Motor neuron (in vitro differentiated cells): Measurements from ENCODE around the gene ITPK1. TPM values are rescaled to one million over a fixed set of nuclear protein-coding genes. Genes with fewer than 3 reads are reported as not detected.

ENCODE experiments used
- ATAC-seq, 8 experiments: fragments of 200-7000 bp; cut with Tn5 transposase; replicated peaks in 6 of 8; 2 replicates each; pipeline ENCODE4 v1.8.0; 2021; ENCODE audit warnings: mild to moderate bottlenecking in 8 of 8, moderate library complexity in 8 of 8
- H3K27ac ChIP-seq, 2 donors: fragments of 250-450 bp; sonication (Bioruptor Pico); 2 replicates each; pipeline ENCODE4 v1.9.0; 2021; ENCODE audit warnings: antibody characterized with exemption in 2 of 2, mild to moderate bottlenecking in 2 of 2, moderate library complexity in 1 of 2
- H3K4me1 ChIP-seq, 2 donors: fragments of 250-450 bp; sonication (Bioruptor Pico); replicated peaks in 1 of 2; 2 replicates each; pipeline ENCODE4 v1.6.1; 2021; ENCODE audit warnings: antibody characterized with exemption in 2 of 2, mild to moderate bottlenecking in 2 of 2, moderate library complexity in 1 of 2
- H3K4me3 ChIP-seq, 5 donors: fragments of 250-450 bp; sonication (Bioruptor Pico); 2 replicates each; pipeline ENCODE4 v1.9.0; 2021; ENCODE audit warnings: antibody characterized with exemption in 5 of 5, mild to moderate bottlenecking in 5 of 5, moderate library complexity in 4 of 5
- WGBS, 10 experiments: fragments of 450-650 bp; shearing (Covaris generic); methylation state at CpG; one replicate each; pipeline ENCODE4 v1.0.0; 2022; 5-methylcytosine and 5-hydroxymethylcytosine counted together
- in situ Hi-C, 9 experiments: fragments of 400-800 bp; cut with MboI; loops; one replicate each; pipeline ENCODE4 v1.15.0; 2021; ENCODE audit warnings: low sequenced_read_pairs in 9 of 9, low pct_unique_long_range_greater_than_20kb in 2 of 9; ENCODE audit not compliant: unreplicated experiment in 9 of 9
- total RNA-seq, 8 experiments: library from RNA; unstranded; fragments of 300-600 nt; gene quantifications; 2 replicates each; pipeline versions ENCODE4 v1.2.3 to v1.2.4, GENCODE V29; 2022

The ITPK1 gene
- total RNA-seq, 8 experiments from 2014 or later, result 16.2 to 37.3 (median 22.4) TPM

GRCh38 chr14:93016275-93016845, 99.4 kb downstream of the ITPK1 start:
- peaks cover 54 to 60% of the 10 kb centered on the region in 2 donors for H3K4me1 ChIP-seq
- no peak for ATAC-seq
- H3K27ac ChIP-seq, result no peak overlapping the region
- in situ Hi-C loops, result no loop called here
- no peak overlapping the region for H3K4me3 ChIP-seq
- 80 to 100% (median 93%) methylated on average over 1 to 12 of the region's 18 CpGs; no CpG with 5 or more reads in 5 of the 10 experiments for WGBS, 10 experiments

GRCh38 chr14:93015505-93015904, 100.2 kb downstream of the ITPK1 start:
- 80 to 100% (median 95%) methylated on average over 1 to 5 of the region's 15 CpGs; no CpG with 5 or more reads in 2 of the 10 experiments for WGBS, 10 experiments
- in situ Hi-C loops, result no loop called here
- ATAC-seq, result no peak
- H3K4me1 ChIP-seq, result peaks cover 63 to 69% of the 10 kb centered on the region in 2 donors
- H3K4me3 ChIP-seq, result no peak overlapping the region
- H3K27ac ChIP-seq, result no peak overlapping the region

DNA sequence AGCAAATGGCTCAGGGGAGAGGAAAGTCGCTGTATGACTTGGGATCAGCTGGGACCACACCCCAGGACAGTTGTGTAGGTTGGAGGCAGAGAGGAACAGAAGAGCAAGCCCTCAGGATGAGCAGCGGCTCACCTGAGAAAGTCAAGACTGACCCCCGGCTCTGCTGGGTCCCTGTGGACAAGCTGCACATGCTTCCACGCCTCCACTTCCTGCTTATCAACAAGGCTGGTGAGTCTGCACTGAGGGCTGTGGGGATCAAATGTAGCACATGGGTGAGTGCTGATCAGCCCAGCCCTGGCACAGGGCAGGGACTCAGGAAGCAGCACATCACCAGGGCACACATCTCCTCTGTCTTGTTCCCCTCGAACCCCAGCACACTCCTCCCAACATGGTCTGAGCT, 100.7 kb downstream of the ITPK1 start:
- no peak for ATAC-seq
- Histone ChIP-seq H3K4me3 (no peak overlapping the region), H3K27ac (no peak overlapping the region), H3K4me1 (peaks cover 63 to 70% of the 10 kb centered on the region in 2 donors)
- 80 to 87% (median 80%) methylated on average over 1 to 4 of the region's 5 CpGs; no CpG with 5 or more reads in 7 of the 10 experiments for WGBS, 10 experiments
- in situ Hi-C loops, result no loop called here

- Histone ChIP-seq H3K4me1 (peaks cover 65 to 70% of the 10 kb centered on the region in 2 donors), H3K27ac (no peak overlapping the region), H3K4me3 (no peak overlapping the region)
- in situ Hi-C loops, result no loop called here
- no peak for ATAC-seq
- 60 to 100% (median 90%) methylated on average over 1 to 9 of the region's 20 CpGs; no CpG with 5 or more reads in 2 of the 10 experiments for WGBS, 10 experiments
These were observed 101.4 kb downstream of the ITPK1 start for GRCh38 chr14:93014058-93015023.

- 8 to 100% (median 75%) methylated on average over 1 to 6 of the region's 10 CpGs; no CpG with 5 or more reads in 6 of the 10 experiments for WGBS, 10 experiments
- Histone ChIP-seq H3K4me1 (peaks cover 74 to 76% of the 10 kb centered on the region in 2 donors), H3K27ac (no peak overlapping the region), H3K4me3 (no peak overlapping the region)
- in situ Hi-C loops, result no loop called here
- ATAC-seq, result peak in 3 of 8 experiments; percentile 31 to 41 (median 38)
These were observed 102.6 kb downstream of the ITPK1 start for GRCh38 chr14:93012951-93013719.

DNA sequence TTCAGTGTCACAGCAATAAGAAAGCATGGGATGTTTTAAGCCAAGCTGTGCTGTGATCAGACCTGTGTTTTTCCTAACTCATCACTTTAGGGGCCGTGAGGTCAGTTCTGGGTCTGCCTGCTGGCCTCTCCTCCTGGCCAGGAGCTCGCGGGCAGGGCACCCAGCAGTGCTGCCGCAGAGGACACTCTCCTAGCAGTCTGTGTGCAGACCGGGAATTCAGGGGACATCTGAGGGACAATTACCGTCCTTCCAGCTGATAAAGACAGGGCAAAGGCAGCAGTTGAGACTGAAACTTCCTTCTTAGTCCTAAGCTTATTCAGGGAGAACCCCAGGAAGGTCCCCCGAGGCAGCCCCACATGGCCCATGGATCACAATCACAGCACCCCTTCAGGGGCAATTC, 103.2 kb downstream of the ITPK1 start:
- Histone ChIP-seq H3K4me1 (peaks cover 74 to 76% of the 10 kb centered on the region in 2 donors), H3K4me3 (no peak overlapping the region), H3K27ac (no peak overlapping the region)
- in situ Hi-C loops, result no loop called here
- no peak for ATAC-seq
- 70 to 100% (median 80%) methylated on average over 1 to 2 of the region's 7 CpGs; no CpG with 5 or more reads in 7 of the 10 experiments for WGBS, 10 experiments

GRCh38 chr14:93011650-93012325, 103.9 kb downstream of the ITPK1 start:
- Histone ChIP-seq H3K27ac (no peak overlapping the region), H3K4me3 (no peak overlapping the region), H3K4me1 (peaks cover 75 to 76% of the 10 kb centered on the region in 2 donors)
- in situ Hi-C loops, result no loop called here
- 89 to 100% (median 96%) methylated on average over 1 to 14 of the region's 22 CpGs; no CpG with 5 or more reads in 5 of the 10 experiments for WGBS, 10 experiments
- peak in 5 of 8 experiments; percentile 6 to 50 (median 35) for ATAC-seq

DNA sequence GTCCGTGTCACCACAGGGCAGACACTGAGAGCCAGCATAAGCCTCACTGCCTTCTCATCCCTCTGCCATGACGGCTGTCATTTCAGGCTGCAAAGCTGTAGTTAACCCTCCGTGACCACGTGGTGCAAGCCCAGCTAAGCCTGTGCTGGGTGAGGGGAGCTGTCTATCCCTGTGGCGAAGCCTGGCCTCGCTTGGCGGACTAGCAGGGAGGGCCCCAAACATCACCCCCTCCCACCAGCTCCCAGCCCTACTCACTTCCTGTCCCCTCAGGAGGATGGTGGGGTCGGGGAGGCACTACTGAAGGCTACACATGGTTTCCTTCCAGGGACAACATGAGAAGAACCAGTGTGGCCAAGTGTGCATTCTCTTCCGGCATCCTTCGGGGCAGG, 104.6 kb downstream of the ITPK1 start:
- 43 to 100% (median 86%) methylated on average over 1 to 7 of the region's 10 CpGs; no CpG with 5 or more reads in 4 of the 10 experiments for WGBS, 10 experiments
- Histone ChIP-seq H3K4me3 (no peak overlapping the region), H3K27ac (peak overlapping the region in 1 of 2 donors; percentile 22), H3K4me1 (peaks cover 81 to 82% of the 10 kb centered on the region in 2 donors)
- in situ Hi-C loops, result no loop called here
- ATAC-seq, result peak in 3 of 8 experiments; percentile 6 to 16 (median 13)

- Histone ChIP-seq H3K4me1 (peaks cover 84 to 86% of the 10 kb centered on the region in 2 donors), H3K27ac (peak overlapping the region; percentile 4 to 45), H3K4me3 (no peak overlapping the region)
- peak in 5 of 8 experiments; percentile 24 to 54 (median 39) for ATAC-seq
- 63 to 78% methylated on average over 3 to 7 of the region's 13 CpGs; no CpG with 5 or more reads in 8 of the 10 experiments for WGBS, 10 experiments
- in situ Hi-C loops, result no loop called here
These were observed 105.1 kb downstream of the ITPK1 start for GRCh38 chr14:93010522-93011140.

DNA sequence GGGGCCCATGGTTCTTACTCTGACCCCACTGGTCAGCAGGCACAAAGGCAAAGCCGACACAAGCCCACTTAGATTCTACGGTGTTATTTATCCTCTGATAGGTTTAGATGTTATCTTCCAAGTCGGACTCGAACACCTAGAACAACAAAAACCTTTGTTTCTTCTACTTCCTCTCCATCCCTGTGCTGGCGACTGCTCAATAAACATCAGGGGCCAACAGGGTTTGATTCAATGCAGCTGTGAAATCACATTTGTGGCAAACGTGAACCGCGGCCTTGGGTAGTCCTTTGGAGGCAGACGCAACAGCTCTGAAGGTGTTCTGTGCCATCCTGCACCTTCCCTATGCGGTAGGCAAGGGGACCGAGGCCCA, 105.6 kb downstream of the ITPK1 start:
- in situ Hi-C loops, result no loop called here
- Histone ChIP-seq H3K27ac (peak overlapping the region; percentile 45 to 54), H3K4me1 (peaks cover 89 to 91% of the 10 kb centered on the region in 2 donors), H3K4me3 (no peak overlapping the region)
- no peak for ATAC-seq
- 77 to 92% (median 87%) methylated on average over 2 to 8 of the region's 11 CpGs; no CpG with 5 or more reads in 3 of the 10 experiments for WGBS, 10 experiments

DNA sequence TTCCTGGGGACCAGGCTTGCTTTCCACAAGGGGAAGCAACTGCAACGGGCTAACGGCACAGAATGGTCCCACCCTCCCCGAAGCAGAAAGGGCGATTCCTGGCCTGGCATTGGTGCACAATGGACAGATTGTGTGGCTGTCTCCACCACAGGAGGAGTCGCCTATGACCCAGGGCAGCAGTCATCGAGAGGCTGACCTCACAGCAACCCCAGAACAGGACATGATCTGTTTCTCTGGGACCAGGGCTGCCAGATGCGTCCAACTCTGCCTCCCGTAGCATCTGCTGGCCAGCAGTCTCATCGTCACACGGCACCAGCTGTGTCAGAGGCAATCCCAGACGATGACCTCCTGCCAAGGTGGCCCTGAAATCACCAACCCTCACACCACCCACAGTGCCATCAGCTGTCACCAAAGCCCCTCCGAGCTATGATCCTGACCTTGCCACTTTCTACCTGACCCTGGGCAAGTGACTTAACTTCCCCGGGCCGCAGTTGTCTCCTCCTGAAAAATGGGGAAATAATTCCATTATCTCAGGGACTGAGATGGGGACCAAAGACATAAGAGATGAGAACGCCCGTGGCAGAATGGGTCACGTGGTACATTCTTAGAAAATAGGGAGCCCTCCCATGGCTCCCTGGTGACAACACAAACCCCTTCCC, 106.1 kb downstream of the ITPK1 start:
- Histone ChIP-seq H3K4me3 (no peak overlapping the region), H3K4me1 (peaks cover 94 to 96% of the 10 kb centered on the region in 2 donors), H3K27ac (peak overlapping the region; percentile 45 to 54)
- 45 to 93% (median 61%) methylated on average over 2 to 15 of the region's 17 CpGs; no CpG with 5 or more reads in 5 of the 10 experiments for WGBS, 10 experiments
- peak in 6 of 8 experiments; percentile 8 to 41 (median 20) for ATAC-seq
- in situ Hi-C loops, result no loop called here
